ENCODE measurements around the gene SEPHS2.
A peak's percentile ranks its signal among the peaks of the same experiment; 100 is the strongest.

SEPHS2 gene

GRCh38 chr16:30418350-30419181 lies 27.1 kb downstream of the SEPHS2 start:
- CTCF ChIA-PET: interaction anchor here (1.9 to 2.3 kb wide), 2 partner anchors 9 to 11 kb away, joined by 4 to 6 read pairs; partner anchors contain the start of gene DCTPP1
- DNase-seq (ENCODE audit: extremely low spot score): no peak
- no peak for TF ChIP-seq L3MBTL2 (conservative IDR thresholded peaks at IDR 0.05)
- TF ChIP-seq SP1 (IDR thresholded peaks at IDR 0.05): no peak
- no peak for TF ChIP-seq ARNT (IDR thresholded peaks at IDR 0.05)
- no peak for TF ChIP-seq LEF1 (IDR thresholded peaks at IDR 0.05; ENCODE audit: borderline replicate concordance)
- no peak for TF ChIP-seq FOXA1 (IDR thresholded peaks at IDR 0.05)
- no peak for TF ChIP-seq TARDBP (IDR thresholded peaks at IDR 0.05)
- POLR2A ChIA-PET: interaction anchor here (1.7 kb wide), 1 partner anchor 11 kb away, joined by 5 read pairs; the partner anchor contains the start of gene DCTPP1

GRCh38 chr16:30417529-30418349 lies 27.9 kb downstream of the SEPHS2 start:
- ChIA-PET CTCF (interaction anchor here (1.9 to 2.3 kb wide), 2 partner anchors 9 to 12 kb away, joined by 4 to 6 read pairs; partner anchors contain the start of gene DCTPP1), POLR2A (interaction anchor here (1.7 kb wide), 1 partner anchor 12 kb away, joined by 5 read pairs; the partner anchor contains the start of gene DCTPP1)
- DNase-seq (ENCODE audit: extremely low spot score): peak; percentile 63
- TF ChIP-seq CTBP1 (IDR thresholded peaks at IDR 0.05; ENCODE audit: borderline replicate concordance) (no peak), ARNT (IDR thresholded peaks at IDR 0.05) (peak; percentile 74)

GRCh38 chr16:30416624-30417528 lies 28.8 kb downstream of the SEPHS2 start:
- DNase-seq (ENCODE audit: extremely low spot score): no peak
- POLR2A ChIA-PET: interaction anchor here (0.8 to 1.5 kb wide), 3 partner anchors 10 to 193 kb away, joined by 3 to 6 read pairs (median 5); partner anchors contain the start of genes DCTPP1, ZNF689 and ZNF771
- CTCF ChIA-PET: no interaction called here
- TF ChIP-seq NFRKB (IDR thresholded peaks at IDR 0.05) (no peak), TARDBP (IDR thresholded peaks at IDR 0.05) (no peak), SP1 (IDR thresholded peaks at IDR 0.05) (no peak), FOXM1 (IDR thresholded peaks at IDR 0.05; ENCODE audit: borderline replicate concordance) (no peak), ZNF384 (IDR thresholded peaks at IDR 0.05) (no peak), ARNT (IDR thresholded peaks at IDR 0.05) (no peak), L3MBTL2 (conservative IDR thresholded peaks at IDR 0.05) (no peak), PKNOX1 (IDR thresholded peaks at IDR 0.05) (no peak), ELF4 (IDR thresholded peaks at IDR 0.05) (no peak), SUZ12 (IDR thresholded peaks at IDR 0.05) (no peak), HDGF (IDR thresholded peaks at IDR 0.05; ENCODE audit: borderline replicate concordance) (no peak), FOXA1 (IDR thresholded peaks at IDR 0.05) (no peak), LEF1 (IDR thresholded peaks at IDR 0.05; ENCODE audit: borderline replicate concordance) (no peak), BHLHE40 (IDR thresholded peaks at IDR 0.05; ENCODE audit: borderline replicate concordance) (no peak)

- POLR2A ChIA-PET: interaction anchor here (0.8 to 1.5 kb wide), 4 partner anchors 9 to 194 kb away, joined by 3 to 6 read pairs (median 4); partner anchors contain the start of genes DCTPP1, ZNF689, ZNF764 and ZNF771
These were observed 29.5 kb downstream of the SEPHS2 start for GRCh38 chr16:30416047-30416603.

More at GRCh38 chr16:30416047-30416603, 29.5 kb downstream of the SEPHS2 start:
- TF ChIP-seq CTBP1 (IDR thresholded peaks at IDR 0.05; ENCODE audit: borderline replicate concordance): no peak
- no peak for TF ChIP-seq NFRKB (IDR thresholded peaks at IDR 0.05)
- TF ChIP-seq TARDBP (IDR thresholded peaks at IDR 0.05): no peak
- TF ChIP-seq SUZ12 (IDR thresholded peaks at IDR 0.05): no peak
- no peak for TF ChIP-seq FOXA1 (IDR thresholded peaks at IDR 0.05)
- no peak for TF ChIP-seq BHLHE40 (IDR thresholded peaks at IDR 0.05; ENCODE audit: borderline replicate concordance)
- TF ChIP-seq PKNOX1 (IDR thresholded peaks at IDR 0.05): no peak
- TF ChIP-seq ARNT (IDR thresholded peaks at IDR 0.05): no peak
- no peak for TF ChIP-seq HDGF (IDR thresholded peaks at IDR 0.05; ENCODE audit: borderline replicate concordance)
- TF ChIP-seq SP1 (IDR thresholded peaks at IDR 0.05): no peak
- no peak for TF ChIP-seq LEF1 (IDR thresholded peaks at IDR 0.05; ENCODE audit: borderline replicate concordance)
- TF ChIP-seq FOXK2 (IDR thresholded peaks at IDR 0.05): no peak
- no peak for TF ChIP-seq ELF4 (IDR thresholded peaks at IDR 0.05)
- no peak for TF ChIP-seq L3MBTL2 (conservative IDR thresholded peaks at IDR 0.05)
- no peak for TF ChIP-seq FOXM1 (IDR thresholded peaks at IDR 0.05; ENCODE audit: borderline replicate concordance)
- TF ChIP-seq ZNF384 (IDR thresholded peaks at IDR 0.05): no peak
- no peak for DNase-seq (ENCODE audit: extremely low spot score)
- CTCF ChIA-PET: interaction anchor here (0.6 to 0.7 kb wide), 2 partner anchors 14 to 290 kb away, joined by 3 to 5 read pairs; partner anchors contain the start of gene DCTPP1
